Peyer's patch (tissue), 4 donors: Measurements from ENCODE around the gene CDH4.

Source experiments
- POLR2A ChIP-seq, 2 donors: fragments of 450-650 bp; IDR thresholded peaks; one replicate each; pipeline ENCODE4 v1.5.1; 2017; ENCODE audit warnings: antibody characterized with exemption in 2 of 2, mild to moderate bottlenecking in 2 of 2, moderate library complexity in 2 of 2
- TF ChIP-seq, protein P1 (sequence below), 6 experiments: fragments of 450-650 bp in 4 of 6; fragments of 200-600 bp in 2 of 6; sonication (generic) in 1 of 6; IDR thresholded peaks; one replicate each; pipeline ENCODE4 v1.5.1; 2017 to 2019; ENCODE audit warnings: antibody characterized with exemption in 6 of 6, mild to moderate bottlenecking in 3 of 6, moderate library complexity in 1 of 6

GRCh38 chr20:61297986-61298385, 45.9 kb downstream of the CDH4 start:
- TF ChIP-seq, protein P1, sequence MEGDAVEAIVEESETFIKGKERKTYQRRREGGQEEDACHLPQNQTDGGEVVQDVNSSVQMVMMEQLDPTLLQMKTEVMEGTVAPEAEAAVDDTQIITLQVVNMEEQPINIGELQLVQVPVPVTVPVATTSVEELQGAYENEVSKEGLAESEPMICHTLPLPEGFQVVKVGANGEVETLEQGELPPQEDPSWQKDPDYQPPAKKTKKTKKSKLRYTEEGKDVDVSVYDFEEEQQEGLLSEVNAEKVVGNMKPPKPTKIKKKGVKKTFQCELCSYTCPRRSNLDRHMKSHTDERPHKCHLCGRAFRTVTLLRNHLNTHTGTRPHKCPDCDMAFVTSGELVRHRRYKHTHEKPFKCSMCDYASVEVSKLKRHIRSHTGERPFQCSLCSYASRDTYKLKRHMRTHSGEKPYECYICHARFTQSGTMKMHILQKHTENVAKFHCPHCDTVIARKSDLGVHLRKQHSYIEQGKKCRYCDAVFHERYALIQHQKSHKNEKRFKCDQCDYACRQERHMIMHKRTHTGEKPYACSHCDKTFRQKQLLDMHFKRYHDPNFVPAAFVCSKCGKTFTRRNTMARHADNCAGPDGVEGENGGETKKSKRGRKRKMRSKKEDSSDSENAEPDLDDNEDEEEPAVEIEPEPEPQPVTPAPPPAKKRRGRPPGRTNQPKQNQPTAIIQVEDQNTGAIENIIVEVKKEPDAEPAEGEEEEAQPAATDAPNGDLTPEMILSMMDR (IDR thresholded peaks at IDR 0.05), result no peak
- TF ChIP-seq POLR2A (IDR thresholded peaks at IDR 0.05), result no peak
